ENCODE measurements around the gene ZDHHC20.
"Not testable (repeated sequence)": the region's sequence is repeated elsewhere in the genome, so short reads cannot be mapped to it uniquely, and the experiment has no call there.

ZDHHC20 gene

GRCh38 chr13:21435231-21435630 is 23.9 kb downstream of the ZDHHC20 start:
- no peak for DNase-seq

GRCh38 chr13:21434588-21434987 is 24.5 kb downstream of the ZDHHC20 start:
- DNase-seq: no peak

GRCh38 chr13:21429211-21429610 is 29.9 kb downstream of the ZDHHC20 start:
- DNase-seq: no peak

DNA sequence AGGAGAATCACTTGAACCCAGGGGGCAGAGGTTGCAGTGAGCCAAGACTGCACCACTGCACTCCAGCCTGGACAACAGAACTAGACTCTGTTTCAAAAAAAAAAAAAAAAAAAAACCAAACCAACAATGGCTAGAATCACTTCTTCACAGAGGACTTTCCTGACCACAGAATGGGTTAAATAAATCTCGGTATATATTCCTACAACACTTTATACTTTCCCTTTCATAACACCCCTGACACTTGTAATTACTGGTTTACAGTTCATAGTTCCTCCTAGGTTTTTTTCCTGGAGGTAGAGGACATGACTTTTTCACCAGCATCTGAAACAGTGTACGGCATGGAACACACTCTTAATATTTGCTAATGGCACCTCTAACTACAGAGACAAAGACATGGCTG is 31.4 kb downstream of the ZDHHC20 start:
- DNase-seq: no peak

GRCh38 chr13:21426238-21426637 is 32.9 kb downstream of the ZDHHC20 start:
- DNase-seq: no peak

- no peak for DNase-seq
These were observed 38.4 kb downstream of the ZDHHC20 start for GRCh38 chr13:21420706-21421105.

DNA sequence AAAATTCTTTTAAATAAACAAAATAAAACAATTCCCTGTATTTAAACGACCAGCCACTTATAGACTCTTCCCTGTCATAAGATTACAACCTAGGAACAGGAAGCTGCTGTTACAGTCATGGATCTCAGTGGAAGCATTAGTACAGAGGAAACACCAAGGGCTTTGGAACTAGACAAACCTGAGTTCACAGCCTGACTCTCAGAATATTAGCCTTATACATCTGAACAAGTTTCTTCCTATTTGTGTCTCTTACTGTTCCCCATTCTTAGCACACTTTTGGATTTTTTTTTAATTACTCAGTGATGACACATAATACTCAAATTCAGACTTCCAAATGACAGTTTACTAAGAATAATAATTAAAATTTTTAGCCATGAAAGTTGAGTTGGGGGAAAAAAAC is 46.1 kb downstream of the ZDHHC20 start:
- DNase-seq: no peak

GRCh38 chr13:21410453-21410852 is 48.6 kb downstream of the ZDHHC20 start:
- not testable (repeated sequence) for DNase-seq

DNA sequence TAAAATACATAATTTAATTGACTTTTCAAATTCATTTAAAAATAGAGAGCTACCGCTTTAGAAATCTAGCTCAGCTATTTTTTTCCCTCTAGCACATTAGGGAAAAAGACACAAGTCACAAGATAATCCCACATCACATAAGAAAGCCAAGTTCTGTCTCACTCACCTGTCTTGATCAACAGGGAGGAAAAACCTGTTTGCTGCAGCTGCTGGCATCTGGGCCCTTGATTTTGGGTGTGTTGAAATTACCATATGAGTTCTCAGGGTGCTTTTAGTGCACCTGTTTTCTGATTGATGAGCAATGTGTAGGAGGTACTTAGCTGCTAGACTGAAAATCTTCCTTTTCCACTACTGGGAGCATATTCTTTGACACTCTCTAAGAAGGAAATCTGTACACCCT is 53.8 kb downstream of the ZDHHC20 start:
- no peak for DNase-seq

GRCh38 chr13:21402586-21403307 is 56.4 kb downstream of the ZDHHC20 start:
- no peak for DNase-seq

DNA sequence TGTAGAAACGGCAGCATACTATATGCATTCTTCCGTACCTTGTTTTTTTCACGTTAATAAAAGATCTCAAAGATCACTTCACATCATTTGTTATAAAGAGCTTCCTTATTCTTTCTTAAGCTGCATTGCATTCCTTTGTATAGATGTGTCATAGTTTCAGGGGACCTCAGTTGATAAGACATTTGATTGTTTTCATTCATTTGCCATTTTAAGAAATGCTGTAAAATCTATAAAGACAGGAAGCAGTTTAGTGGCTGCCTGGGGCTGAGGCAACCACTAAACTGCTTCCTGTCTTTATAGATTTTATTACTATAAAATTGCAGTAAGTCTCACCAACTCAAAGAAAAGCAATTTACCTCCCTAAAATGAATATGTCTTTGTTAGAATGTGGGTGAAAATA is 59.4 kb downstream of the ZDHHC20 start:
- DNase-seq: no peak

DNA sequence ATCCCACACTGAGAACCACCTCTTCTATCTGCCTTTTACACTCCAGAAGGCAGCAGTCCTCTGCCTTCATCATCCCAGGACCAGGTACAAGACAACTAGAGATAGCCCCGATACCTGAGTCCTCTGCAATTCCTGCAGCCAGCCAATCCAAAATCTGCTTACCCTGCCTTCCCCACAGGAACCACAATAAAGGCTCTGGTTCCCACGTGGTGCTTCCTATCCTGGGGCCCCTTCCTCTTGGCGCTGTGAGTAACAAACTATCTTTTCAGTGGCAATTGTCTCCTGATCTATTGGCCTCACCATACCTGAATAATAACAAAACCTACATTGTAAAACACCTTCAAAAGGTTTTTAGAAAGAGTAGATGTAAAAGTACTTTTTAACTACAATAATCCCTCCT is 63.1 kb downstream of the ZDHHC20 start:
- DNase-seq: no peak

GRCh38 chr13:21389124-21389523 is 70.0 kb downstream of the ZDHHC20 start:
- DNase-seq: no peak

- DNase-seq: no peak
These were observed 73.4 kb downstream of the ZDHHC20 start for GRCh38 chr13:21385710-21386109.

- DNase-seq: no peak
These were observed 76.0 kb downstream of the ZDHHC20 start for GRCh38 chr13:21383090-21383489.

- not testable (repeated sequence) for DNase-seq
These were observed 81.8 kb downstream of the ZDHHC20 start for GRCh38 chr13:21376998-21377985.

- DNase-seq: no peak
These were observed 86.6 kb downstream of the ZDHHC20 start for GRCh38 chr13:21372530-21372929.

- DNase-seq: no peak
These were observed 88.1 kb downstream of the ZDHHC20 start for GRCh38 chr13:21371011-21371410.

DNA sequence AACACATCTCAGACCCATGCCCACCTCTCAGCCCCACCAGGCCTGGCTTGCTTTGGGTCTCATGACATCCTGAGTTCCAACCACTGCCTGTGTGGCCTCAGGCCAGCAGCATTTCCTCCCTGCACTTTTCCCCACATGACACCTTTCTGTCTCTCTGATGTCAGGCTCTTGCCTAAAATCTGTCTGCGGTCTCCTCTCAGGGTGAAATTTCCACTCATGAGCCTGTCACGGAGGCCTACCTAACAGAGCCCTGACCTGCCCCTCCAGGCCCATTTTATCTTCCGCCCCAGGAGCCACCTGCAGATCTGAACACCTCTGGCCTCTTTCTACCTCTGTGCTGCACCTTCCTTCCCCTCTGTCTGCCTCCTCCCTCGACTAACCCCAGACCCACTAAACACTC is 93.5 kb downstream of the ZDHHC20 start:
- DNase-seq: no peak

DNA sequence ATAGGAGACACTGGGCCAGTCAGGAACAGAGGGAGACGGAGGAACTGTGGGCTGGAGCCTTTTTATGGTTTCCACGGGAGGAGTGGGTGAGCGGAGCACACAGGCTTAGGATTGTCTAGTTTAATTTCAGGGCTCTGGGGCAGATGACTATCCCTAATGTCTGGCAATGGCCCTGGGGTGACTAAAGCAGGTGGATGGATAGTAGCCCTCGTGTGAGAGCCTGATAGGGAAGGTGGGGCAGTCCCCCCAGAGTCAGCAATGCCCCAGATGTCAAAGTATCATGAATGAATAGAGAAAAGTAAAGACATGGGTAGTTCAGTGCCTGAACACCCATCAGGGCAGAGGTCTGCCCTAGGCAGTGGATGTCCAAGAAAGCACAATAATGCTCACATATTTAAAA is 94.2 kb downstream of the ZDHHC20 start:
- DNase-seq: no peak

GRCh38 chr13:21364357-21364756 is 94.7 kb downstream of the ZDHHC20 start:
- DNase-seq: no peak

- no peak for DNase-seq
These were observed 96.4 kb downstream of the ZDHHC20 start for GRCh38 chr13:21362741-21363140.

- no peak for DNase-seq
These were observed 97.4 kb downstream of the ZDHHC20 start for GRCh38 chr13:21361706-21362105.

- DNase-seq: no peak
These were observed 98.0 kb downstream of the ZDHHC20 start for GRCh38 chr13:21361123-21361522.
